Heart right ventricle (tissue), 16 donors: Measurements from ENCODE around the gene MAGI2. TPM values are rescaled to one million over a fixed set of nuclear protein-coding genes. Genes with fewer than 3 reads are reported as not detected.

Experiments
- ATAC-seq, 8 donors: fragments of 200-7000 bp; cut with Tn5 transposase; one replicate each; pipeline ENCODE4 v1.9.1; 2020; ENCODE audit warnings: mild to moderate bottlenecking in 8 of 8, moderate library complexity in 8 of 8, moderate number of reproducible peaks in 1 of 8
- DNase-seq, 2 donors: peaks; one replicate each; pipeline ENCODE4 v3.0.0-alpha.2; 2020
- H3K27ac ChIP-seq, 10 donors: fragments of 200-600 bp; sonication (generic) in 2 of 10; one replicate each; pipeline versions ENCODE4 v1.5.0 to v1.8.0; 2020 to 2022; ENCODE audit warnings: mild to moderate bottlenecking in 3 of 10
- H3K27me3 ChIP-seq, 7 donors: fragments of 200-600 bp; one replicate each; pipeline ENCODE4 v1.8.0; 2021 to 2022; ENCODE audit warnings: mild to moderate bottlenecking in 2 of 7
- H3K36me3 ChIP-seq, 9 donors: fragments of 200-600 bp; sonication (generic) in 1 of 9; one replicate each; pipeline versions ENCODE4 v1.5.0 to v1.8.0; 2020 to 2022; ENCODE audit warnings: mild to moderate bottlenecking in 2 of 9
- H3K4me1 ChIP-seq, 9 donors: fragments of 200-600 bp; sonication (generic) in 1 of 9; one replicate each; pipeline versions ENCODE4 v1.5.0 to v1.8.0; 2020 to 2022; ENCODE audit warnings: mild to moderate bottlenecking in 4 of 9
- H3K4me3 ChIP-seq, 10 donors: fragments of 200-600 bp; sonication (generic) in 2 of 10; one replicate each; pipeline versions ENCODE4 v1.5.0 to v1.8.0; 2020 to 2022; ENCODE audit warnings: mild to moderate bottlenecking in 7 of 10, moderate library complexity in 2 of 10
- H3K9me3 ChIP-seq, 11 donors: fragments of 200-600 bp in 10 of 11; sonication (generic) in 2 of 11; one replicate each; pipeline versions ENCODE4 v1.5.0 to v1.8.0; 2013 to 2022; ENCODE audit warnings: mild to moderate bottlenecking in 2 of 11, control low read depth in 1 of 11, moderate library complexity in 1 of 11
- WGBS, 2 donors: extraction: QIAGEN DNeasy Blood & Tissue Kit; methylation state at CpG; one replicate each; pipeline ENCODE4 v1.1.7; 2013; ENCODE audit warnings: inconsistent platforms in 1 of 2; 5-methylcytosine and 5-hydroxymethylcytosine counted together
- intact Hi-C, 10 donors: fragments of 100-400 bp; cut with DNase I; formaldehyde crosslinking; loops; one replicate each; pipeline versions ENCODE4 v1.11.1 to v1.14.2; 2022
- polyA plus RNA-seq, 2 donors: library from polyadenylated mRNA; stranded (reverse); fragments of 200-250 nt; gene quantifications; one replicate each; pipeline ENCODE4 v1.2.3, GENCODE V29; 2013
- total RNA-seq, 10 donors: library from RNA; stranded (reverse); fragmentation: NEBNext Ultra II Directional in 3 of 10; extraction: Animal tissue kit (Norgen Biotek cat#: 25700) in 3 of 10; gene quantifications; one replicate each; pipeline versions ENCODE4 v1.2.1 to v1.2.4, GENCODE V29; 2021 to 2023
- TF ChIP-seq, protein P1 (sequence below), 9 donors: fragments of 200-600 bp; sonication (generic) in 2 of 9; IDR thresholded peaks; one replicate each; pipeline versions ENCODE4 v1.5.0 to v1.8.0; 2021 to 2022; ENCODE audit warnings: antibody characterized with exemption in 9 of 9, mild to moderate bottlenecking in 5 of 9, moderate library complexity in 1 of 9
- donor health status: Arrhythmogenic right ventricular cardiomyopathy.
- donor health status: ischemic (EF 13 %, LVEDD 7.1; RV severe dilation, severe dysfunction).
- donor health status: healthy with polysubstance abuse.
- donor health status: DM: no; HTN: yes; CAD: no.
- donor health status: DM: no; HTN: no; CAD: no.
- donor health status: ischemic (EF 25% LVEDD 6.9; RV normal size, moderate dysfunction).
- donor health status: ischemic (EF 25% LVEDD 5.7; RV mildly dilated, moderate dysfunction).
- donor health status: healthy.
- donor health status: DM: yes; HTN: yes; CAD: no.
- donor health status: Ischemic cardiomyopathy.
- donor health status: ischemic (EF 35%, LVEDD 5.7; RV mildly dilated, moderate dysfunction).
- donor health status: nonischemic (EF 11% LVEDD 7.7; RV severe dilation, severe dysfunction).
- donor health status: DM: yes; HTN: yes; CAD: no.
- donor health status: PGD.
- donor health status: ischemic (EF 29% LVEDD 5.4; RV normal size, mild dysfunction).
- donor health status: nonischemic (EF 23%, LVEDD 6.1; RV moderate dilation, normal function).

Gene MAGI2
- total and polyA plus RNA-seq, 12 donors = 0.83 to 6.0 (median 4.1) TPM

DNA sequence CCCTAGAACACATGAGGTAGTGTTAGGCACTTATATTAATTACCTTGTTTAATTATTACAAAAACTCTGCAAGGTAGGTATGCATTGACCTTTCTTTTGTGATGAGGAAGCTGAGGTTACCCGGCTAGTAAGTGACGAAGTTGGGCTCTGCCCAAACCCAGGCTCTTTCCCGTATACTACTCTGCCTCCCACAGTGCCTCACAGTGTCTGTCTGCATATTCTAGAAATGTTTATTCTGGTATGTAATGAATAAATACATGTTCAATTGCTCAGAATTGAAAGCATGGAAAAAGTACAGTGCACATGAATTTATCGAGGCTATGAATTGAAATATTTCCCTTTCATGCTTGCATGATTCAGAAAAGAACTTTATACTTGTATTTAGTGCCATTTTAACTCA, 1350.0 kb downstream of the MAGI2 start:
- no peaks in the 10 kb centered on the region for H3K27me3 ChIP-seq
- no peak overlapping the region for H3K4me3 ChIP-seq
- TF ChIP-seq, protein P1, sequence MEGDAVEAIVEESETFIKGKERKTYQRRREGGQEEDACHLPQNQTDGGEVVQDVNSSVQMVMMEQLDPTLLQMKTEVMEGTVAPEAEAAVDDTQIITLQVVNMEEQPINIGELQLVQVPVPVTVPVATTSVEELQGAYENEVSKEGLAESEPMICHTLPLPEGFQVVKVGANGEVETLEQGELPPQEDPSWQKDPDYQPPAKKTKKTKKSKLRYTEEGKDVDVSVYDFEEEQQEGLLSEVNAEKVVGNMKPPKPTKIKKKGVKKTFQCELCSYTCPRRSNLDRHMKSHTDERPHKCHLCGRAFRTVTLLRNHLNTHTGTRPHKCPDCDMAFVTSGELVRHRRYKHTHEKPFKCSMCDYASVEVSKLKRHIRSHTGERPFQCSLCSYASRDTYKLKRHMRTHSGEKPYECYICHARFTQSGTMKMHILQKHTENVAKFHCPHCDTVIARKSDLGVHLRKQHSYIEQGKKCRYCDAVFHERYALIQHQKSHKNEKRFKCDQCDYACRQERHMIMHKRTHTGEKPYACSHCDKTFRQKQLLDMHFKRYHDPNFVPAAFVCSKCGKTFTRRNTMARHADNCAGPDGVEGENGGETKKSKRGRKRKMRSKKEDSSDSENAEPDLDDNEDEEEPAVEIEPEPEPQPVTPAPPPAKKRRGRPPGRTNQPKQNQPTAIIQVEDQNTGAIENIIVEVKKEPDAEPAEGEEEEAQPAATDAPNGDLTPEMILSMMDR (IDR thresholded peaks at IDR 0.05) = no peak
- peaks cover 0 to 13% (median 0%) of the 10 kb centered on the region in 11 donors for H3K9me3 ChIP-seq
- ATAC-seq (no peak), DNase-seq (no peak)
- H3K27ac ChIP-seq = no peak overlapping the region
- H3K4me1 ChIP-seq = no peaks in the 10 kb centered on the region
- WGBS, 2 donors = 81 to 85% methylated on average over 4 of the region's 4 CpGs
- H3K36me3 ChIP-seq = no peaks in the 10 kb centered on the region
- intact Hi-C loops = no loop called here

DNA sequence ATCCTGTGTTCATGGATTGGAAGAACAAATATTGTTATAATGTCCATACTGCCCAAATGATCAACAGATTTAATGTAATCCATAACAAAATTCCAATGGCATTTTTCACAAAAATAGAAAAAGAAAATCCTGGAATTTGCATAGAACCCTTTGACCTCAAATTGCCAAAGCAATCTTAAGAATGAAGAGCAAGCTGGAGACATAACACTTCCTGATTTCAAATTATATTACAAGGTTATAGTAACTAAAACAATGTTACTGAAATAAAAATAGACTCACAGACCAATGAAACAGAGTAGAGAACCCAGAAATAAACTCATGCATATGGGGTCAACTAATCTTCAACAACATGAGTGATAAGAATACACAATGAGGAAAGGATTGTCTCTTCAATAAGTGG, 1352.4 kb downstream of the MAGI2 start:
- intact Hi-C loops = no loop called here
- Histone ChIP-seq H3K4me1 (no peaks in the 10 kb centered on the region), H3K36me3 (no peaks in the 10 kb centered on the region), H3K9me3 (no peaks in the 10 kb centered on the region), H3K27ac (no peak overlapping the region), H3K27me3 (no peaks in the 10 kb centered on the region), H3K4me3 (no peak overlapping the region)
- TF ChIP-seq, protein P1 (IDR thresholded peaks at IDR 0.05) = no peak
- ATAC-seq (no peak), DNase-seq (no peak)

DNA sequence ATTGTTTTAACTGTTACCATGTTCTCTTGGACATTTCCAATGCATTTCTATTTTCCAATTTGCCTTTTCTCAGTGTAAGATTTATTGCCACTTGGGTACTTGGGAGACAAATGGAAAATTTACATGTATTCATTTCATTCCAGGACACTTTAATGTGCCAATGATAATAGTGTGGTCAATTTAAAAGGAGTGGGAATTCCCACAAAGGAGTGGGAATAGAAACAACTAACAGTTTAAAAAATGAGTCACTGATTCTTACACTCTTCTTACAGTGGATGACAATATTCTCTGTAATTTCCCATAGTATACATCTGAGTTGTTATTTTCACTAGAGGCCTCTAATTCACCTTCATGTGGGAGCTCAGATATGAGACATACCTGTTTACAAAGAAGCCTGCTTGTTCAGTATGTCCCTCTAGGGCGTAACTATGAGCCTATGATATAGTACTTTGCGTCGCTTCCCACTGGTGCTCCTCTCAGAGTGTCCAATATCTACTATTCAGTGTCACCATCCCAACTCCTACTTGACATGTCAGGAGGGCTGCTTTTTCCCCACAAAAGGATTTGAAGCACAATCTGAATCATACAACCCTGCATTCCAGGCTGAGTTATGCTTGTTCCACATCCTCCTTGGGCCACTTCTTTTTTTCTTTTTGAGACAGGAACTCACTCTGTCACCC, 1353.6 kb downstream of the MAGI2 start:
- no peak overlapping the region for H3K4me3 ChIP-seq
- no peak for ATAC-seq
- no peaks in the 10 kb centered on the region for H3K9me3 ChIP-seq
- no peaks in the 10 kb centered on the region for H3K27me3 ChIP-seq
- no peaks in the 10 kb centered on the region for H3K36me3 ChIP-seq
- intact Hi-C loops = no loop called here
- no peaks in the 10 kb centered on the region for H3K4me1 ChIP-seq
- WGBS, 2 donors = 66 to 95% methylated on average over 3 of the region's 3 CpGs
- DNase-seq = no peak
- TF ChIP-seq, protein P1 (IDR thresholded peaks at IDR 0.05) = no peak
- no peak overlapping the region for H3K27ac ChIP-seq

DNA sequence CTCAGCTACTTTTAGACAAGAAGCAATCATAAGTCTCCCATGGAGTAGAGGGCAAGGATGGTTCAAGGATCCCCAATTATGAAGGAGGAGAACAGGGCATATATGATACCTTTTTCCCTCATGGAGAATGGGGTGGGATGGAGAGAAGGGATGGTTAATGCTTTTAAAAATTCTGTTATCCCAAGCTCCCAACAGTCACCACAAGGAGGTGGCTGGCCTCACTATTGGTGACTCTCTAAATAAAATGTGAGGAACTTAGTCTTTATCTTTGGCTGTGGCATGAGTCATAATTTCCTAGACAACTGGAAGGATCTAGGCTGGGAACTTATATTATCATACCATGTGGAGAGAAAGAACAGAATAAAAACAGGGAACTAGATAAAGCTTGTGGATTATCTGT, 1357.9 kb downstream of the MAGI2 start:
- H3K36me3 ChIP-seq = no peaks in the 10 kb centered on the region
- H3K27ac ChIP-seq = no peak overlapping the region
- no peak for DNase-seq
- H3K27me3 ChIP-seq = no peaks in the 10 kb centered on the region
- no peak overlapping the region for H3K4me3 ChIP-seq
- H3K9me3 ChIP-seq = no peaks in the 10 kb centered on the region
- H3K4me1 ChIP-seq = no peaks in the 10 kb centered on the region
- intact Hi-C loops = no loop called here
- no peak for ATAC-seq
- TF ChIP-seq, protein P1 (IDR thresholded peaks at IDR 0.05) = no peak
